Left lung (tissue), 10 donors: ENCODE data around the gene SYDE2. TPM values are rescaled to one million over a fixed set of nuclear protein-coding genes. Genes with fewer than 3 reads are reported as not detected.
"Not testable (repeated sequence)": the region's sequence is repeated elsewhere in the genome, so short reads cannot be mapped to it uniquely, and the experiment has no call there.

Experiments
- ATAC-seq: fragments of 200-7000 bp; cut with Tn5 transposase; one replicate; pipeline ENCODE4 v1.9.1; 2020; ENCODE audit warnings: moderate library complexity
- DNase-seq, 4 donors: peaks; one replicate each; pipeline ENCODE4 v3.0.0-alpha.2; 2013 to 2020
- H3K27ac ChIP-seq, 2 donors: fragments of 200-600 bp; sonication (generic) in 1 of 2; one replicate each; pipeline versions ENCODE4 v1.5.0 to v1.8.0; 2020 to 2021
- H3K27me3 ChIP-seq, 2 donors: fragments of 200-600 bp; sonication (generic) in 1 of 2; one replicate each; pipeline versions ENCODE4 v1.5.0 to v1.8.0; 2020 to 2021
- H3K36me3 ChIP-seq, 2 donors: fragments of 200-600 bp; sonication (generic) in 1 of 2; one replicate each; pipeline versions ENCODE4 v1.5.0 to v1.8.0; 2020 to 2021
- H3K4me1 ChIP-seq, 2 donors: fragments of 200-600 bp; one replicate each; pipeline ENCODE4 v1.8.0; 2021
- H3K4me3 ChIP-seq, 2 donors: fragments of 200-600 bp; sonication (generic) in 1 of 2; one replicate each; pipeline versions ENCODE4 v1.5.0 to v1.8.0; 2020 to 2021; ENCODE audit warnings: mild to moderate bottlenecking in 1 of 2
- H3K9me3 ChIP-seq, 2 donors: fragments of 200-600 bp; sonication (generic) in 1 of 2; one replicate each; pipeline versions ENCODE4 v1.5.0 to v1.8.0; 2020 to 2021
- CTCF ChIP-seq, 2 donors: fragments of 200-600 bp; sonication (generic) in 1 of 2; IDR thresholded peaks; one replicate each; pipeline versions ENCODE4 v1.5.0 to v1.8.0; 2021; ENCODE audit warnings: antibody characterized with exemption in 2 of 2
- intact Hi-C, 2 donors: fragments of 100-400 bp; cut with DNase I; formaldehyde crosslinking; loops; one replicate each; pipeline versions ENCODE4 v1.11.2 to v1.14.2; 2022
- polyA plus RNA-seq, 6 donors: library from polyadenylated mRNA; unstranded; fragments of 120-200 nt; gene quantifications; one replicate each; pipeline ENCODE4 v1.2.1, GENCODE V29; 2013; ENCODE audit not compliant: insufficient read length in 6 of 6
- total RNA-seq, 2 donors: library from RNA; stranded (reverse); fragmentation: NEBNext Ultra II Directional; extraction: Animal tissue kit (Norgen Biotek cat#: 25700); gene quantifications; one replicate each; pipeline ENCODE4 v1.2.1, GENCODE V29; 2021
- donor health status: DM: no; HTN: yes; CAD: no.
- donor health status: DM: no; HTN: no; CAD: no.

The SYDE2 gene
- total and polyA plus RNA-seq, 8 donors = 11.1 to 18.2 (median 14.2) TPM

- Histone ChIP-seq H3K4me1 (peaks cover 0 to 11% of the 10 kb centered on the region in 2 donors), H3K9me3 (no peaks in the 10 kb centered on the region), H3K36me3 (no peaks in the 10 kb centered on the region), H3K27me3 (peaks cover 0 to 23% of the 10 kb centered on the region in 2 donors), H3K27ac (no peak overlapping the region), H3K4me3 (no peak overlapping the region)
- no peak for TF ChIP-seq CTCF (IDR thresholded peaks at IDR 0.05)
- intact Hi-C loops = no loop called here
- DNase-seq = no peak
- ATAC-seq = no peak
Measured at GRCh38 chr1:85196358-85196757, 4.5 kb downstream of the SYDE2 start.

- no peak overlapping the region for H3K27ac ChIP-seq
- DNase-seq = no peak
Measured at GRCh38 chr1:85195703-85196102, 5.1 kb downstream of the SYDE2 start.

GRCh38 chr1:85192129-85192528 lies 8.7 kb downstream of the SYDE2 start:
- intact Hi-C loops = not testable (repeated sequence)

More at GRCh38 chr1:85195703-85196102, 5.1 kb downstream of the SYDE2 start:
- Histone ChIP-seq H3K4me1 (peaks cover 0 to 9% of the 10 kb centered on the region in 2 donors), H3K9me3 (no peaks in the 10 kb centered on the region), H3K4me3 (no peak overlapping the region), H3K36me3 (no peaks in the 10 kb centered on the region), H3K27me3 (peaks cover 0 to 16% of the 10 kb centered on the region in 2 donors)
- no peak for TF ChIP-seq CTCF (IDR thresholded peaks at IDR 0.05)
- ATAC-seq = no peak
- intact Hi-C loops = no loop called here

GRCh38 chr1:85189120-85189519 lies 11.7 kb downstream of the SYDE2 start:
- Histone ChIP-seq H3K9me3 (no peaks in the 10 kb centered on the region), H3K27ac (no peak overlapping the region), H3K27me3 (no peaks in the 10 kb centered on the region), H3K36me3 (peaks cover 0 to 9% of the 10 kb centered on the region in 2 donors), H3K4me1 (no peaks in the 10 kb centered on the region), H3K4me3 (no peak overlapping the region)
- ATAC-seq = no peak
- intact Hi-C loops = no loop called here
- DNase-seq = no peak
- TF ChIP-seq CTCF (IDR thresholded peaks at IDR 0.05) = no peak

More at GRCh38 chr1:85192129-85192528, 8.7 kb downstream of the SYDE2 start:
- DNase-seq, H3K4me3 ChIP-seq, H3K27me3 ChIP-seq, ATAC-seq, H3K36me3 ChIP-seq, H3K27ac ChIP-seq, H3K9me3 ChIP-seq, H3K4me1 ChIP-seq: not testable (repeated sequence)

GRCh38 chr1:85188530-85188929 lies 12.3 kb downstream of the SYDE2 start:
- Histone ChIP-seq H3K27ac (no peak overlapping the region), H3K9me3 (no peaks in the 10 kb centered on the region), H3K36me3 (peaks cover 0 to 9% of the 10 kb centered on the region in 2 donors), H3K27me3 (no peaks in the 10 kb centered on the region), H3K4me3 (no peak overlapping the region), H3K4me1 (no peaks in the 10 kb centered on the region)
- ATAC-seq (peak; percentile 51), DNase-seq (no peak)
- intact Hi-C loops = no loop called here
- TF ChIP-seq CTCF (IDR thresholded peaks at IDR 0.05) = no peak

- H3K27ac ChIP-seq, intact Hi-C loops, DNase-seq, H3K4me1 ChIP-seq, H3K27me3 ChIP-seq, H3K4me3 ChIP-seq, H3K36me3 ChIP-seq, H3K9me3 ChIP-seq, ATAC-seq: not testable (repeated sequence)
Measured at GRCh38 chr1:85187021-85187420, 13.8 kb downstream of the SYDE2 start.
